GM12873 (cell line): ENCODE data around the gene MYO5A.

Experiments used
- TF ChIP-seq, protein P1 (sequence below): IDR thresholded peaks from 2 replicates; pipeline ENCODE4 v1.5.1; 2012; ENCODE audit warnings: low read depth, mild to moderate bottlenecking, moderate library complexity, low read length, control low read depth; ENCODE audit not compliant: insufficient read depth; ENCODE audit errors: missing control alignments

Gene MYO5A

DNA sequence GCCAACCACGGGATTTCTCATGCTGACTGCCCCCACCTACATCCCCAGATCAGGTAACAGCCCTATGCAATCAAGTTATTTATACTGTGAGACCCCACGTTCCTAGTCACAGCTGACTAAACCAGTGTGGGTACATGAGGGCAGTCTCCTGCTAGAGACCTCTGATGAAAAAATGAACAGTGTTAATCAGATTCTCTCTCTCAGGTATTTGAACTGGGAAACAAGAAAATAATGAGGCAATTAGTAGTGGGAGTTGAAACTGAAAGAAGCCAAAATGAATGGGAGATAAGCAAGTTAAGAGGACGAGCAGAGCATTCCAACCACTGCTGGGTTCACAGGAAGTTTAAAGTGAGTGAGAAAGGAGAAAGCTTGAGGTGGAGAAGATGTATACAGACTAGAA lies 134.6 kb downstream of the MYO5A start:
- TF ChIP-seq, protein P1, sequence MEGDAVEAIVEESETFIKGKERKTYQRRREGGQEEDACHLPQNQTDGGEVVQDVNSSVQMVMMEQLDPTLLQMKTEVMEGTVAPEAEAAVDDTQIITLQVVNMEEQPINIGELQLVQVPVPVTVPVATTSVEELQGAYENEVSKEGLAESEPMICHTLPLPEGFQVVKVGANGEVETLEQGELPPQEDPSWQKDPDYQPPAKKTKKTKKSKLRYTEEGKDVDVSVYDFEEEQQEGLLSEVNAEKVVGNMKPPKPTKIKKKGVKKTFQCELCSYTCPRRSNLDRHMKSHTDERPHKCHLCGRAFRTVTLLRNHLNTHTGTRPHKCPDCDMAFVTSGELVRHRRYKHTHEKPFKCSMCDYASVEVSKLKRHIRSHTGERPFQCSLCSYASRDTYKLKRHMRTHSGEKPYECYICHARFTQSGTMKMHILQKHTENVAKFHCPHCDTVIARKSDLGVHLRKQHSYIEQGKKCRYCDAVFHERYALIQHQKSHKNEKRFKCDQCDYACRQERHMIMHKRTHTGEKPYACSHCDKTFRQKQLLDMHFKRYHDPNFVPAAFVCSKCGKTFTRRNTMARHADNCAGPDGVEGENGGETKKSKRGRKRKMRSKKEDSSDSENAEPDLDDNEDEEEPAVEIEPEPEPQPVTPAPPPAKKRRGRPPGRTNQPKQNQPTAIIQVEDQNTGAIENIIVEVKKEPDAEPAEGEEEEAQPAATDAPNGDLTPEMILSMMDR, result no peak

DNA sequence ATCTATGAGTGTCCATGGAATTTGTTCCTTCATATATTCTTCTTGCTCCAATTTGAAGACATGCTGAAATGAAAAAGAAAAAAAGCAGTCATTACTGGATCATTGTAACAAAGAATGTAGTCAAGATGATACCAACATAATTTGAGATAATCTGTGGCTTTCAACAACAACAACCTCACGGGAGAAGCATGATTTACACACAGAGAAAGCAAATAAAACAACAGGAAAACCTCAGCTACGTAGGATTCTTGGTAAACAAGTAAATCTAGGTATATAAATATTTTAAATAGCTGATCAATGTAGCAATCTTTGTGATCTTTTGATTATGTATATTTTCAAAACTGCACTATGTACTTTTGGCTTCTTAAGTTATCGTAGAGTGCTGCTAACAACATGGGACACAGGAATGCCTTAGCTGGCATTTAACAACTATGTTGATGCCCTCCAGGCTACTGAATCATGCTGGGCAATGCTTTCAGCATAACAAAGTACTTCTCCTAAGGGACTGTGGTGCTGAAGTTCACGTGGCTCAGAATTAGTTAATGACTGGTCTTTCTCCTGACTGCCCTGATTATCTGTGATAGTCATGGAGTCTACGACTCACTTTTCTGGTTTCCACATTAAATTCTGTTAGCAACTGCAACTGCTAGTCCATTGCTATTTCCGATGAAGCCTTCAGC lies 136.5 kb downstream of the MYO5A start:
- TF ChIP-seq, protein P1, result no peak

DNA sequence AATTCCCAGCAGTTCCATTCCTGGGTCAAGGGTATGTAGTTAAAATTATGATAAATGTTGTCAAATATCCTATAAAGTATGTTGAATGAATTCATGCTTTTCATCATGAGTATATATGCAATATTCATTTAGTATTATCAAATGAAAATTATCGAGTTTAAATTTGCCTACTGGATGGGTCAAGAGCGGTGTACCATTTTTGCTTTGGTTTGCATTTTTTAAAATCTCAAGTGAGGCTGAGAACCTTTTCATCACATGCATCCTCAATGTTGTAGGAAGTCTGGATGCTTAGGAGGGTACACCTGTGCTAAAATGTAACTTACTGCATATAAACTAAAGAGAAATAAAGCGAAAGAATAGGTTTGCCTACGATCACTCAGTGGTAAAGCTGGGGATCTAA lies 137.6 kb downstream of the MYO5A start:
- TF ChIP-seq, protein P1, result no peak

DNA sequence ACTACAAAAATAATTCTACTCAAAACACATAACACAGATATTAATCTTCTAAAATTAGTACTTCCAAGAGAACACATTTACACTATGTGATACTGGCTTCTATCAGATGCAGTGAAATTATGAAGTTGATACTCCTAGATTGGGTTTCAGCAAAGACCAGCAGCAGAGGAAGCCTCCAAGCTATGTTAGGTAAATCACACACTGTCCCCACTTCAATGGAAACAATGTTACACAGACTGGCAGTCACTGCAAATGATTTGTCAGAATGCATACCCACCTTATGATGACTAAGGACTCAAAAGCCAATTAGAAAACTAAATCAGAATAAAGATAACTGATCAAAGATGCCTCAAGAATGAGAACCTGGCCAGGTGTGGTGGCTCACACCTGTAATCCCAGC lies 143.0 kb downstream of the MYO5A start:
- TF ChIP-seq, protein P1, result no peak

DNA sequence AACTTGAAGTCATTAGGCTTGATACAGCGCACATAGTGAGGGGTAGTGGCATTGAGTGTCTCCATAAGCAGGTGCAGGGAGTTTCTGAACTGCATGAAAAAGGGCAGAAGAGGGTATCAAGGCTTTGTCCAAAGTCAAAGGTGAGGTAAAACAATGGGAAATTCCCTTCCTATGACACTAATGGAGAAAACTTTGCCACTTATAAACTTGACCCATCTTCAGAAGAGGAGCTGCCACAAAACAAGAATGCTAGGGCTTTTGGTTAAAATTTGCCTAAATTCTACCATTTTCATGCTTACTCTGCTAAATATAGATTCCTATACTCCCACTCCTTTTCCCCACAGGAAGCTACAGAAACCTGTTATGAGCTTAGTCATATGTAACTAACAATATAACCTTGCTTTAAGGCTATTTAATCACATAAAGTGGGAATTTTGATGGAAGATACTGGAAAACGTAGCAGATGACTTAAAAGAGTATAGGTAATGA lies 145.5 kb downstream of the MYO5A start:
- TF ChIP-seq, protein P1, result no peak

DNA sequence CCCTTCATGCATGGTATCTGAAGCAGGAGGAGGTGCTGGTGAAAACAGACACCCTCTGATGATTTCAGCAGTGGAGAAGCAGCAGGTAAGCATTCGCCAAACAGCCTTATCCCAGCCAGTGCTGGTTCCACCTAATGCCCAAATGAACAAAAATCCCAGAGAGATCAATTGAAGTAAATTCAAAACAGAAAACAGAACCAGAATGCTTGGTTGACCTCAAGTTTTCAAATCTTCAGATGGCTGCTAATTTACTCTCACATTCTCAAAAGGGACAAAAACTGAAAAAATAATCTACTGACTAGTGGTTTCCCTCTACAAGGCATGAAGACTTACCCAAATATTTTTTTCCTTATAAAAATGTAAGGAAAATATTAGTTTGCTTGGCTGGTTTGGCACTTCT lies 146.0 kb downstream of the MYO5A start:
- TF ChIP-seq, protein P1, result no peak

DNA sequence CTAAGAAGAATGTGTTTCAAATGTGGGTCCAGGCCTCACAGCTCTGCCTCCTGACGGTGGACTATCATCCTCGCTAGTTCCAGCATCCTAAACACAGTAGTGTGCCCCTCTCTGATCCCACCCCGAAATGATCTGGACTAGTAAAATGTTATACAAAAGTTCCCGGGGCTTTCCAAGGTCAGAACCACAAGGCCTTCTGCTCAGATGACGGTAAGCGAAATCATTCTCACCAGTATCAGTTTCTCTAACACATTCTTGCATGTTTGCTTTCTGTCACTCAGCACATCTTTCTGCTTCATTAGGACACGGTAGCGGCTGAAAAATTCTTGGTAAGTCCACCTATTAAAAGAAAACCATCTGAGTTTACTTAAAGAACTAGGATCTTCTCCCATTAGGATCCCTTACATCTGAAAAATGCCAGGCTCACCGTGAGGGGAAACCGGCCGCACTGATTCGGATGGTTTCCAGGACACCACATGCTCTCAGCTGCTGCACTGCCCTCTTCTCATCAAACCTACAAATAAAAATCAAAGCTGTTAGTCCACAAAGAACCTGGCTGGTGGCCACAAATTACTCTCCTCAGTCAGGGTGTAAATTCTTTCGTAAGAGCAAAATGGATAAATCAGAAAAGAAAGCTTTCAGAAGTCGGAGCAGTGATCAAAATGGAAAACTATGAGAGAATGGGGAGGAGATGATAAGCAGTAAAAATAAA lies 149.1 kb downstream of the MYO5A start:
- TF ChIP-seq, protein P1, result no peak
